GM12878 (cell line): Measurements from ENCODE around the gene PACSIN3.

Experiments used
- CEBPB ChIP-seq, 2 experiments: fragments of 150-350 bp in 1 of 2; IDR thresholded peaks; 2 replicates each; pipeline ENCODE4 v1.6.1; 2012 to 2014; ENCODE audit warnings: low read depth in 2 of 2, low read length in 2 of 2, borderline replicate concordance in 1 of 2, inconsistent platforms in 1 of 2
- POLR2A ChIP-seq: IDR thresholded peaks from 2 replicates; pipeline ENCODE4 v1.6.1; 2011; ENCODE audit warnings: low read depth, mild to moderate bottlenecking, low read length
- TF ChIP-seq, protein P1 (sequence below), 3 experiments: IDR thresholded peaks in 2 of 3; conservative IDR thresholded peaks in 1 of 3; 2 replicates each; pipeline ENCODE4 v1.5.1; 2011; ENCODE audit warnings: low read depth in 3 of 3, low read length in 3 of 3, mild to moderate bottlenecking in 3 of 3, control low read depth in 2 of 3, moderate library complexity in 2 of 3, inconsistent platforms in 1 of 3, mixed read lengths in 1 of 3; ENCODE audit not compliant: control insufficient read depth in 2 of 3, insufficient read depth in 1 of 3; ENCODE audit errors: extremely low read depth in 1 of 3

DNA sequence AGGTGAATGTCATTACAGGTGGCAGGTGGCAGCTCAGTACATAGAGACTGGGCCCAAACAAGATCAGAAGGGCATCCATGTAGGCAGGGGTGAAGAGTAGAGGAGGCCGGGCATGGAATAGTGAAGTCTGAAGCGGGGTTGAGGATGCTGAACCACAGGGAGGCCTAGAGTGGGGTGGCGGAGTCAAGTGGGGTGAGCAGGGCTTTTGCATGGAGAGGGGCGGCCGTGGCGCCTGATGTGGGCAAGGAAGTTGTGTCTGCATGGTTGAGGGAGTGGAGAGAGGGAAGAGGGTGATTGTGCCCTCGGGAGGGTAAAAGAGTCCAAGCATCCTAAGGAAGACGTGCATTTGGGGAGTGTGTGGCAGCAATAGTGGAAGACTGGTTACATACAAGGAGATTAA, 42.9 kb upstream of the PACSIN3 start:
- TF ChIP-seq CEBPB (IDR thresholded peaks at IDR 0.05; ENCODE audit: borderline replicate concordance in 1 of 2, low read depth in 2 of 2, low read length in 2 of 2) (no peak), POLR2A (0 out of 2 replicates have a peak, but pooled peaks have one; percentile 35)
- TF ChIP-seq, protein P1, sequence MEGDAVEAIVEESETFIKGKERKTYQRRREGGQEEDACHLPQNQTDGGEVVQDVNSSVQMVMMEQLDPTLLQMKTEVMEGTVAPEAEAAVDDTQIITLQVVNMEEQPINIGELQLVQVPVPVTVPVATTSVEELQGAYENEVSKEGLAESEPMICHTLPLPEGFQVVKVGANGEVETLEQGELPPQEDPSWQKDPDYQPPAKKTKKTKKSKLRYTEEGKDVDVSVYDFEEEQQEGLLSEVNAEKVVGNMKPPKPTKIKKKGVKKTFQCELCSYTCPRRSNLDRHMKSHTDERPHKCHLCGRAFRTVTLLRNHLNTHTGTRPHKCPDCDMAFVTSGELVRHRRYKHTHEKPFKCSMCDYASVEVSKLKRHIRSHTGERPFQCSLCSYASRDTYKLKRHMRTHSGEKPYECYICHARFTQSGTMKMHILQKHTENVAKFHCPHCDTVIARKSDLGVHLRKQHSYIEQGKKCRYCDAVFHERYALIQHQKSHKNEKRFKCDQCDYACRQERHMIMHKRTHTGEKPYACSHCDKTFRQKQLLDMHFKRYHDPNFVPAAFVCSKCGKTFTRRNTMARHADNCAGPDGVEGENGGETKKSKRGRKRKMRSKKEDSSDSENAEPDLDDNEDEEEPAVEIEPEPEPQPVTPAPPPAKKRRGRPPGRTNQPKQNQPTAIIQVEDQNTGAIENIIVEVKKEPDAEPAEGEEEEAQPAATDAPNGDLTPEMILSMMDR (IDR thresholded peaks at IDR 0.05 in 2 of 3, conservative IDR thresholded peaks at IDR 0.05 in 1 of 3; ENCODE audit: control insufficient read depth in 2 of 3, extremely low read depth in 1 of 3, insufficient read depth in 1 of 3, low read depth in 3 of 3, low read length in 3 of 3): no peak
